GM21515 (cell line): ENCODE data around the gene RAP1GAP.
"Not testable (repeated sequence)": the region's sequence is repeated elsewhere in the genome, so short reads cannot be mapped to it uniquely, and the experiment has no call there.

Experiments used
- ATAC-seq: cut with Tn5 transposase; IDR thresholded peaks from one replicate; pipeline ENCODE4 v1.9.1; 2021; ENCODE audit not compliant: unreplicated experiment

RAP1GAP gene

GRCh38 chr1:21647431-21648351 is 21.5 kb downstream of the RAP1GAP start:
- no peak for ATAC-seq

DNA sequence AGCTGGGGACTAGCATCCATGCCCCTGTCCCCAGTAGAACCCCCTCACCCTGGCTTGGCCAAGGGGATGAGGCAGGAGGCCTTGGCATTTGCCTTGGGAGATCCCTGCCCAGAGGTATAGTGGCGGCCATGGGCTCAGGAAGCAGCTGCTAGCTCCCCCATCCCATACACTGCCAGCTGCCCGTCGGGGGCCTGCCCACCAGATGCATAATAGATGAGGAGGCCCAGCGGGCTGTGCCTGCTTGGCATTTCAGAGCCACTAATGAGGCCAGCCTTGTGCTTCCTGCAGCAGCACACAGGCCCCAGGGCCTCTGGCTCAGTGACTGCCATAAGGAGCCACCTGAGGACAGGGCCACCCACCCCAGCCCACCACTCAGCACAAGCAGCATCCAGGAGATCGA is 23.6 kb downstream of the RAP1GAP start:
- ATAC-seq = no peak

- no peak for ATAC-seq
Observed at GRCh38 chr1:21644906-21645305, 24.3 kb downstream of the RAP1GAP start.

DNA sequence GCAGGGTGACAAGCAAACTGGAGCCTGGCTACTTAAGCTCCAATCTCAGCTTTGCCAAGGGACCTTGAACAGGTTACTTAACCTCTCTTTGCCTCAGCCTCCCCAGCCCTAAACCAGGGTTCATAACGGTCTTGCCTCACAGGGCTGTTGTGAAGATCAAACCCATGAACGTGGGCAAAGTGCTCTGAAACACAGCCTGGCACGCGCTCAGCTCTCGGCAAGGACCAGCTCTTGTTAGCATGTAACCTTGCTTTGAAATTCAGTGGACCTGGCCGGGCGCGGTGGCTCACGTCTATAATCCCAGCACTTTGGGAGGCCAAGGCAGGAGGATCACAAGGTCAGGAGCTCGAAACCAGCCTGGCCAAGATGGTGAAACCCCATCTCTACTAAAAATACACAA is 24.8 kb downstream of the RAP1GAP start:
- ATAC-seq = no peak

DNA sequence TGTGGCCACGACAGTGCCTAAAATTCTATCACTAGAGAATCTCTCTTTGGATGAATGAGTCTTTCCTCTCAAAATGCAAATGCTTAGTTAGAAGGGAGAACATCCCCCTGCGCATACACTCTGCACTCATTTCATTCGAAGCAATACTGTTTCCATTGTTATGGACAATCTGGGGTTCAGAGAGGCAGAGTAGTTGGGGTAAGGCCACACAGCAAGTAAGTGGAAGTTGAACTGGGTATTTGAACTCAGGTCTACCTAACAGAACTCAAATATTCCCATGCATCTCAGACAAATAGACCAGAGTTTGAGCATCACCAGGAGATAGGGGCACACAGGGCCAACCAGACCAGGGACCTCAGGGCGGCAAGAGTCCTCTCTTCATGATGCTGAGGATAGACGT is 25.5 kb downstream of the RAP1GAP start:
- ATAC-seq = no peak

- no peak for ATAC-seq
Observed at GRCh38 chr1:21641967-21642739, 27.0 kb downstream of the RAP1GAP start.

DNA sequence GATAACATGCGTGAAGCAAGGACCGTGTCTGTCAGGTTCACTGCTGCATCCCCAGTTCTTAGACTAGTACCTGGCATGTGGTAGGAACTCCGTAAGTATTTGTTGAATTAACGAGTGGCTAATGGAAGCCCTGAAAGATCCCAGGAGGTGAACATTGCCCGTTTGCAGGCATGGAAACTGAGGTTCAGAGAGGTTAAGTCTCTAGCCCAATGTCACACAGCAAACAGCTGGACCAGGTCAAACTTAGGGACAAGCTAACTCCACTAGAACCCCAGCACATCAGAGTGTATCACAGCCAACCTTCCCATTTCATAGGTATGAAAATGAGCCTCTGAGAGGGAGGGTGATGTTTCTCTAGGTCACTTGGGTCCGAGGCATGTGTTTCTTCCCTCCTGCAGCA is 27.6 kb downstream of the RAP1GAP start:
- no peak for ATAC-seq

- no peak for ATAC-seq
Observed at GRCh38 chr1:21641076-21641475, 28.1 kb downstream of the RAP1GAP start.

- ATAC-seq = no peak
Observed at GRCh38 chr1:21640653-21641052, 28.5 kb downstream of the RAP1GAP start.

GRCh38 chr1:21639594-21640041 is 29.5 kb downstream of the RAP1GAP start:
- ATAC-seq = no peak

DNA sequence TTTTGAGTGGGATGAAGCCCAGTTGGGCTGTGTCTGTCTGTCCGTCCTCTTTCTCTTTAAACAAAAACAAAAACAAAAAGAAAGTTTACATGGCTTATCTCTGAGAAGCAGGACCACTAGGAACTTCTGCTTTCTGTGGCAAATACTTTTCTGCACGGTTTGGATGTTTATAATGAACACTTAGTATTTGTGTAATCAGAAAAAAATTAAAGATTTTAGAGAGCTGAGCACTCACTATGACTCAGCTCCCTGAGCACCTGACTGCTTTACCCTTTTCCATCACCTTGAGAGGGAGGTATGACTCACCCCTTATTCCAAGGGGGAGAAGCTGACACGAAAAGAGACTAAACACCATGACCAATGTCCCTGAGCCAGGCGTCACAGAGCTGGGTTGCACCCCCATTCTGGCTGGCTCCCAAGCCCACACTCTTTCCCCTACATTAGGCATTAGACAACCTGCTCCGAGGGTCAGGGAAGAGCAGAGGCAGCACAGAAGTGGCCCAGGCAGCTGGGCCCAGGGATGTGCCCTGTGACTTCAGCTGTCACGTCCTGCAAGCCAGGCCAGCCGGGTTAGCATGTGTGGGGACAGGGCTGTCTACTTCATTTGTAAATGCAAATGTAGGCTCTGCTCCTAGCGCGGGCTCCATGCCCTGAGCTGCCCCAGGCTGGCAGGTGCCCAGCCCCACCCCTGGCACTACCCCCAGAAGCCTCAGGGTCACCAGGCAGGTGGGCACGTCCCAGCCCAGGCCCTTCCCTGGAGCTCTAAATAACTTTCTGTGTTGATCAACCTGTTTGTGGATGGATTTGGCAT is 30.4 kb downstream of the RAP1GAP start:
- no peak for ATAC-seq

DNA sequence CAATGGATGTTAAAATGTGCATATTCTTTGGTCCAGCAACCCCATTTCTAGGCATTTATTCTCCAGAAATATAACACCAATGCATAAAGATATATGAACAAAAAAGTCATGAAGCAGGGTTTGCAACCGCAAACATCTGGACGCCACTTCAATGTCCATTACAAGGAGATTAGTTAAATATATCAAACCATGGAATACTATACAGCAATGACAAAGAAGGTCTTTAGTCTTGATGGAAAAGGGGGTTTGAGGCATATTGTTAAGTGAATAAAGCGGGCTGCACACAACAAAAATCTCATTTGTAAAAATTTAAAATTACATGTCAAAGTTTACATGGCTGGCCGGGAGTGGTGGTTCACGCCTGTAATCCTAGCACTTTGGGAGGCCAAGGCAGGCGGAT is 31.6 kb downstream of the RAP1GAP start:
- no peak for ATAC-seq

DNA sequence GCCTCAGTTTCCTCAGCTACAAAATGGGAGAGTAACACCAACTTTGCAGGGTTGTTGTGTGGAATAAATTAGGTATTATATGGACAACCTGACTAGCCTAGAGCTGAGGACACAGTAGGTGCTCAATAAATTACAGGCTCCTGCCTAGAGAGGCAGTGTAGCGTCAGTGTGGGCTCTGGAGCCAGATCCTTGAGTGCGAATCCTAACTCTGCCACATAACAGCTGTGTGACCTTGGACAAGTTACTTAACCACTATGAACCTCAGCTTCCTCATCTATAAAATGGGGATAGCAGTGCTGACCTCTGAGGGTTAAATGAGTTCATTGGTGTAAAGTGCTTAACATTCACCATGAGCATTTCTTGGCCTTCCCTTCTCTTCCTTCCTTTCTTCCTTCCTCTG is 33.1 kb downstream of the RAP1GAP start:
- ATAC-seq = no peak

DNA sequence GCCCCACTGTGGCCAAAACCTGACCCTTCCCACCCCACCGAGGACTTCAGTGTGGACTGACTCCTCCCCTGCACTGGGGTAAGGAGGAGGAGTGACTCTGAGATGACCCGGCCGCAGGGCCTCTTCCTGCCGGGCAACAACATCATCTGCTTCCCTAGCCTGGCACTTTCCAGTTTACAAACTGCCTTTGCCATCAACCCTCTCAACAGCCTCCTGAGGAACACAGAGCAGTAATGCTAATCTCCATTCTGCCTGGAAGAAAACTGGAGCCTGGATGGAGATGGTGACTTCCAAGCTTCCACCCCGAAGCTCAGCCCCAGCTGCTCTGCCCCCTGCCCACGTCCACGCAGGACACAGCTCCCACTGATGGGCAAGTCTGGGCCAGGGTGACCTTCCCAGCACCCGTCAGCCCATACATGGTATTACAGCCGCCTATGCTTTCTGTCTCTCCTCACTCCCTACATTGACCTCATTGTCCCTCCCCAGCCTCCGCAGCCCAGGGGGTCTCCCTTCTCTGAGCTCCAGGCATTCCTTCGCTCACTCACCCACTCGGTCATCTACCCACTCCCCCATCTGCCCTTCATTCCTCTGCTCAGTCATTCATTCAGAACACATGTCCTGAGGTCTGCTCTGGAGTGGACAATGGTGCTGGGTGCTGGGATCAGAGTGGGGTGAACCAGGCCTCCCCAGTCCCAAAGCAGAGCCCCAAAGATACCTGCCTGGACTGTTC is 34.2 kb downstream of the RAP1GAP start:
- no peak for ATAC-seq

- no peak for ATAC-seq
Observed at GRCh38 chr1:21633992-21634805, 35.0 kb downstream of the RAP1GAP start.

- ATAC-seq = no peak
Observed at GRCh38 chr1:21633141-21633755, 35.9 kb downstream of the RAP1GAP start.

GRCh38 chr1:21631944-21632887 is 36.9 kb downstream of the RAP1GAP start:
- ATAC-seq = no peak

DNA sequence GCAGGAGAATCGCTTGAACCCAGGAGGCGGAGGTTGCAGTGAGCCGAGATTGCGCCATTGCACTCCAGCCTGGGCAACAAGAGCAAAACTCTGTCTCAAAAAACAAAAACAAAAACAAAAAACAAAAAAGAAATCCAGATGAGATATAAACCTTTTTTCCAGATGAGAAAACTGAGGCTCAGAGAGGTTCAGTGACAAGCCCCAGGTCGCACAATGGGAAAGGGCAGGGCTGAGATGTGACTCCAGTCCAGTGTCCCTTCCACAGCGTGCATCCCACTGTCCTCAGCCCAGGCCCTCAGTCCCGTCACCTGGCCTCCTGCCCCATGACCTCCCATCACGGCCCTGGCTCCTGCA is 37.6 kb downstream of the RAP1GAP start:
- ATAC-seq = not testable (repeated sequence)
